ENCODE results near the gene VPS36.

DNA sequence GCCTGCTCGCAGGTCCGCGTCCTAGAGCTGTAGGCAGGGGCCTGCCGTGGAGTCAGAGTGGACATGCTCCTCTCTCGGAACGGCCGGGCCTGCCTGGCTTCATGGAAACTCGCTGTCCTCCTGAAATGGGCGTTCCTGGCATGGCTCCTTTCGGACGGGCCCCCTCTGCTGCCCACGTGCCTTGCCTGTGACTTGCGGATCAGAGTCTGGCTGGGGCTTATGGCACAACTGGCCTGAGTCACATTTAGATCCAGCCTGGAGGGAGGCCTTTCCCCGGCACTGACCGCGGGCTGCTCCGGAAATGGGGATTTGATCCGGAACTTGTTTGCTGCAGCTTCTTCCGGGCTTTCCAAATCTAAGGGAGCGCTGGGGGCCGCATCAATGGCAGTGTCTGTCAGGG is 72.5 kb downstream of the VPS36 start:
- TF ChIP-seq, protein P1, sequence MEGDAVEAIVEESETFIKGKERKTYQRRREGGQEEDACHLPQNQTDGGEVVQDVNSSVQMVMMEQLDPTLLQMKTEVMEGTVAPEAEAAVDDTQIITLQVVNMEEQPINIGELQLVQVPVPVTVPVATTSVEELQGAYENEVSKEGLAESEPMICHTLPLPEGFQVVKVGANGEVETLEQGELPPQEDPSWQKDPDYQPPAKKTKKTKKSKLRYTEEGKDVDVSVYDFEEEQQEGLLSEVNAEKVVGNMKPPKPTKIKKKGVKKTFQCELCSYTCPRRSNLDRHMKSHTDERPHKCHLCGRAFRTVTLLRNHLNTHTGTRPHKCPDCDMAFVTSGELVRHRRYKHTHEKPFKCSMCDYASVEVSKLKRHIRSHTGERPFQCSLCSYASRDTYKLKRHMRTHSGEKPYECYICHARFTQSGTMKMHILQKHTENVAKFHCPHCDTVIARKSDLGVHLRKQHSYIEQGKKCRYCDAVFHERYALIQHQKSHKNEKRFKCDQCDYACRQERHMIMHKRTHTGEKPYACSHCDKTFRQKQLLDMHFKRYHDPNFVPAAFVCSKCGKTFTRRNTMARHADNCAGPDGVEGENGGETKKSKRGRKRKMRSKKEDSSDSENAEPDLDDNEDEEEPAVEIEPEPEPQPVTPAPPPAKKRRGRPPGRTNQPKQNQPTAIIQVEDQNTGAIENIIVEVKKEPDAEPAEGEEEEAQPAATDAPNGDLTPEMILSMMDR (IDR thresholded peaks at IDR 0.05): no peak
- no peak for TF ChIP-seq POLR2A (IDR thresholded peaks at IDR 0.05)

All from lower leg skin (tissue), 3 donors.